IPS DF 4.7 (cell line): ENCODE data around the gene CRABP2.

Experiments
- DNase-seq: peaks from one replicate; pipeline ENCODE4 v3.0.0-alpha.2; 2013; ENCODE audit warnings: low spot score; ENCODE audit errors: extremely low read depth

The CRABP2 gene

GRCh38 chr1:156742017-156742416 lies 36.6 kb upstream of the CRABP2 start:
- no peak for DNase-seq

- DNase-seq = no peak
Observed at GRCh38 chr1:156741481-156741983, 36.1 kb upstream of the CRABP2 start.

GRCh38 chr1:156740741-156741480 lies 35.5 kb upstream of the CRABP2 start, which contains the start of gene MRPL24:
MRPL24 (minus strand) TSS chr1:156741088; CDS start chr1:156738704, 2,384 bp downstream.
- peak; percentile 99 for DNase-seq

- no peak for DNase-seq
Observed at GRCh38 chr1:156740237-156740740, 34.9 kb upstream of the CRABP2 start.

GRCh38 chr1:156738916-156739315 lies 33.5 kb upstream of the CRABP2 start:
- no peak for DNase-seq

GRCh38 chr1:156738407-156738806 lies 33.0 kb upstream of the CRABP2 start:
- DNase-seq = no peak

- no peak for DNase-seq
Observed at GRCh38 chr1:156733989-156734584, 28.7 kb upstream of the CRABP2 start.

- no peak for DNase-seq
Observed at GRCh38 chr1:156728599-156729462, 23.4 kb upstream of the CRABP2 start, which contains the start of gene ISG20L2. ISG20L2 (minus strand) TSS chr1:156728766; CDS start chr1:156727652, 1,114 bp downstream.

- no peak for DNase-seq
Observed at GRCh38 chr1:156727926-156728598, 22.7 kb upstream of the CRABP2 start, which contains the start of gene METTL25B. METTL25B (plus strand) TSS chr1:156728469; CDS start chr1:156729105, 636 bp downstream.

GRCh38 chr1:156727492-156727891 lies 22.1 kb upstream of the CRABP2 start:
- no peak for DNase-seq

GRCh38 chr1:156726549-156727226 lies 21.3 kb upstream of the CRABP2 start:
- DNase-seq = no peak

GRCh38 chr1:156725683-156726280 lies 20.4 kb upstream of the CRABP2 start:
- DNase-seq = no peak

- DNase-seq = no peak
Observed at GRCh38 chr1:156721535-156721934, 16.2 kb upstream of the CRABP2 start.

- no peak for DNase-seq
Observed at GRCh38 chr1:156721131-156721530, 15.7 kb upstream of the CRABP2 start.

GRCh38 chr1:156717351-156717750 lies 12.0 kb upstream of the CRABP2 start:
- no peak for DNase-seq

- no peak for DNase-seq
Observed at GRCh38 chr1:156714830-156715229, 9.4 kb upstream of the CRABP2 start.

- no peak for DNase-seq
Observed at GRCh38 chr1:156712626-156713025, 7.2 kb upstream of the CRABP2 start.

GRCh38 chr1:156711011-156711817 lies 5.8 kb upstream of the CRABP2 start:
- DNase-seq = no peak
